ENCODE data around the gene CAMTA1.

DNA sequence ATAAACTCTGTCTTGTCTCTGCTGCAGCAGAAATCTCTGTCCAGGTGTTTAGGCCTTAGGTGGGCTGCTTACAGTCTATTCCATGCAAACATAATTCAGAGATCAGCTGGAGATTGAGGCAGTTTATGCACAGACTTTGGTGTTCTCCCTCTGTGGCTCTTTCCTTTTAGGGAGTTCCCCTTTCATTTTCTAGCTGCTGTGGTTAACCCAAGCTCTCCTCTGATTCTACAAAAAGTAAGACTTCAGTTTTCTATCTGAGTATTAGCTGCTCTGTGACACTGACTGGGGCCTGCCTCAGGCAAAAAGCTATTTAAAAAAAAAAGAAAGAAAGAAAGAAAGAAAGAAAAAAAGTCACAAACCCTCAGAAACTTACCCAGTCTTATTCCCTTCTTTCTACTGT, 211.1 kb downstream of the CAMTA1 start:
- TF ChIP-seq, protein P1, sequence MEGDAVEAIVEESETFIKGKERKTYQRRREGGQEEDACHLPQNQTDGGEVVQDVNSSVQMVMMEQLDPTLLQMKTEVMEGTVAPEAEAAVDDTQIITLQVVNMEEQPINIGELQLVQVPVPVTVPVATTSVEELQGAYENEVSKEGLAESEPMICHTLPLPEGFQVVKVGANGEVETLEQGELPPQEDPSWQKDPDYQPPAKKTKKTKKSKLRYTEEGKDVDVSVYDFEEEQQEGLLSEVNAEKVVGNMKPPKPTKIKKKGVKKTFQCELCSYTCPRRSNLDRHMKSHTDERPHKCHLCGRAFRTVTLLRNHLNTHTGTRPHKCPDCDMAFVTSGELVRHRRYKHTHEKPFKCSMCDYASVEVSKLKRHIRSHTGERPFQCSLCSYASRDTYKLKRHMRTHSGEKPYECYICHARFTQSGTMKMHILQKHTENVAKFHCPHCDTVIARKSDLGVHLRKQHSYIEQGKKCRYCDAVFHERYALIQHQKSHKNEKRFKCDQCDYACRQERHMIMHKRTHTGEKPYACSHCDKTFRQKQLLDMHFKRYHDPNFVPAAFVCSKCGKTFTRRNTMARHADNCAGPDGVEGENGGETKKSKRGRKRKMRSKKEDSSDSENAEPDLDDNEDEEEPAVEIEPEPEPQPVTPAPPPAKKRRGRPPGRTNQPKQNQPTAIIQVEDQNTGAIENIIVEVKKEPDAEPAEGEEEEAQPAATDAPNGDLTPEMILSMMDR (IDR thresholded peaks at IDR 0.05; ENCODE audit: low read length): no peak
- no peak for TF ChIP-seq EZH2 (optimal IDR thresholded peaks at IDR 0.05; ENCODE audit: low read depth, low read length)
- TF ChIP-seq EZH2phosphoT487 (IDR thresholded peaks at IDR 0.05; ENCODE audit: low read length): no peak
